HEK293 (cell line): ENCODE data around the gene VWA5B1.

Source experiments
- CTCF ChIA-PET: fragments of 350-600 bp; formaldehyde crosslinking; extraction: SDS; loops from one replicate; lab custom pipeline; 2021; ENCODE audit warnings: antibody characterized with exemption; lab: Yijun Ruan, JAX
- POLR2A ChIA-PET: fragments of 300-600 bp; formaldehyde crosslinking; extraction: SDS; loops from one replicate; lab custom pipeline; 2020; ENCODE audit warnings: antibody characterized with exemption, inconsistent platforms; lab: Yijun Ruan, JAX
- H3K27ac ChIP-seq: fragments of 200-500 bp; sonication (Bioruptor generic); 2 replicates; pipeline ENCODE4 v1.5.1; 2014; ENCODE audit warnings: low read depth, low read length, control low read depth, inconsistent platforms; ENCODE audit errors: extremely low read depth
- H3K36me3 ChIP-seq, 2 experiments: fragments of 200-500 bp in 1 of 2; sonication (Bioruptor generic) in 1 of 2; 1 replicate in 1 of 2; 2 replicates in 1 of 2; pipeline ENCODE4 v1.5.1; 2014 to 2017; ENCODE audit warnings: inconsistent platforms in 2 of 2, low read length in 2 of 2; ENCODE audit not compliant: control insufficient read depth in 2 of 2, insufficient read depth in 1 of 2
- H3K4me1 ChIP-seq: fragments of 200-500 bp; sonication (Bioruptor generic); 2 replicates; pipeline ENCODE4 v1.5.1; 2014; ENCODE audit warnings: mild to moderate bottlenecking, low read length, inconsistent platforms; ENCODE audit not compliant: control insufficient read depth, insufficient read depth
- H3K4me3 ChIP-seq: 2 replicates; pipeline ENCODE4 v1.5.1; 2011; ENCODE audit warnings: low read depth, mild to moderate bottlenecking, control low read depth, low read length, moderate library complexity
- H3K9me3 ChIP-seq: fragments of 200-500 bp; sonication (Bioruptor generic); 2 replicates; pipeline ENCODE4 v1.5.1; 2014; ENCODE audit warnings: low read depth, low read length, inconsistent platforms; ENCODE audit not compliant: control insufficient read depth, insufficient read depth
- BCL11A ChIP-seq: fragments of 450-650 bp; formaldehyde crosslinking; IDR thresholded peaks from 2 replicates; pipeline ENCODE4 v1.5.1; 2016; ENCODE audit warnings: low read depth, missing biosample characterization, missing genetic modification characterization
- GLIS2 ChIP-seq: fragments of 450-650 bp; formaldehyde crosslinking; IDR thresholded peaks from 2 replicates; pipeline ENCODE4 v1.5.1; 2016; ENCODE audit warnings: missing biosample characterization, missing genetic modification characterization
- KLF1 ChIP-seq: fragments of 450-650 bp; formaldehyde crosslinking; IDR thresholded peaks from 2 replicates; pipeline ENCODE4 v1.5.1; 2016; ENCODE audit warnings: missing biosample characterization, missing genetic modification characterization
- OVOL3 ChIP-seq: fragments of 450-650 bp; formaldehyde crosslinking; IDR thresholded peaks from 2 replicates; pipeline ENCODE4 v1.5.1; 2016; ENCODE audit warnings: missing biosample characterization, missing genetic modification characterization
- PATZ1 ChIP-seq: fragments of 450-650 bp; formaldehyde crosslinking; IDR thresholded peaks from 2 replicates; pipeline ENCODE4 v1.5.1; 2016; ENCODE audit warnings: missing biosample characterization, missing genetic modification characterization
- SP7 ChIP-seq: fragments of 450-650 bp; formaldehyde crosslinking; IDR thresholded peaks from 2 replicates; pipeline ENCODE4 v1.5.1; 2016; ENCODE audit warnings: missing biosample characterization, missing genetic modification characterization
- ZFHX2 ChIP-seq: fragments of 450-650 bp; formaldehyde crosslinking; conservative IDR thresholded peaks from 2 replicates; pipeline ENCODE4 v1.5.1; 2016; ENCODE audit warnings: missing biosample characterization, missing genetic modification characterization
- ZNF112 ChIP-seq: fragments of 450-650 bp; formaldehyde crosslinking; IDR thresholded peaks from 2 replicates; pipeline ENCODE4 v1.5.0; 2017; ENCODE audit warnings: missing biosample characterization, missing genetic modification characterization
- ZNF146 ChIP-seq: fragments of 450-650 bp; formaldehyde crosslinking; IDR thresholded peaks from 2 replicates; pipeline ENCODE4 v1.5.1; 2016; ENCODE audit warnings: missing biosample characterization, missing genetic modification characterization
- ZNF174 ChIP-seq: fragments of 450-650 bp; formaldehyde crosslinking; IDR thresholded peaks from 2 replicates; pipeline ENCODE4 v1.5.0; 2017; ENCODE audit warnings: missing biosample characterization, mild to moderate bottlenecking, missing genetic modification characterization
- ZNF26 ChIP-seq: fragments of 450-650 bp; formaldehyde crosslinking; IDR thresholded peaks from 2 replicates; pipeline ENCODE4 v1.5.1; 2016; ENCODE audit warnings: missing biosample characterization, missing genetic modification characterization
- ZNF394 ChIP-seq: fragments of 450-650 bp; formaldehyde crosslinking; IDR thresholded peaks from 2 replicates; pipeline ENCODE4 v1.5.1; 2016; ENCODE audit warnings: missing biosample characterization, missing genetic modification characterization, mild to moderate bottlenecking, moderate library complexity, borderline replicate concordance
- ZNF426 ChIP-seq: fragments of 450-650 bp; formaldehyde crosslinking; IDR thresholded peaks from 2 replicates; pipeline ENCODE4 v1.5.1; 2017; ENCODE audit warnings: missing biosample characterization, missing genetic modification characterization, mild to moderate bottlenecking, inconsistent platforms, moderate library complexity
- ZNF558 ChIP-seq: fragments of 450-650 bp; formaldehyde crosslinking; IDR thresholded peaks from 2 replicates; pipeline ENCODE4 v1.5.1; 2016; ENCODE audit warnings: missing biosample characterization, missing genetic modification characterization
- ZNF560 ChIP-seq: fragments of 450-650 bp; formaldehyde crosslinking; IDR thresholded peaks from 2 replicates; pipeline ENCODE4 v1.5.1; 2017; ENCODE audit warnings: missing biosample characterization, missing genetic modification characterization, borderline replicate concordance
- ZNF623 ChIP-seq: fragments of 450-650 bp; formaldehyde crosslinking; IDR thresholded peaks from 2 replicates; pipeline ENCODE4 v1.5.1; 2016; ENCODE audit warnings: missing biosample characterization, missing genetic modification characterization
- ZNF626 ChIP-seq: fragments of 450-650 bp; sonication (Bioruptor Pico); formaldehyde crosslinking; IDR thresholded peaks from 2 replicates; pipeline ENCODE4 v1.5.1; 2018; ENCODE audit warnings: missing biosample characterization, missing genetic modification characterization, inconsistent platforms
- ZNF777 ChIP-seq: fragments of 450-650 bp; formaldehyde crosslinking; IDR thresholded peaks from 2 replicates; pipeline ENCODE4 v1.5.1; 2017; ENCODE audit warnings: missing biosample characterization, missing genetic modification characterization, borderline replicate concordance
- ZNF792 ChIP-seq: fragments of 450-650 bp; formaldehyde crosslinking; IDR thresholded peaks from 2 replicates; pipeline ENCODE4 v1.5.1; 2016; ENCODE audit warnings: missing biosample characterization, missing genetic modification characterization
- TF ChIP-seq, protein P1 (sequence below): fragments of 450-650 bp; formaldehyde crosslinking; conservative IDR thresholded peaks from 2 replicates; pipeline ENCODE4 v1.5.1; 2016; ENCODE audit warnings: low read depth, missing biosample characterization, missing genetic modification characterization
- TF ChIP-seq, protein P2 (sequence below): sonication (generic); formaldehyde crosslinking; IDR thresholded peaks from 2 replicates; pipeline ENCODE4 v1.8.1; 2022; ENCODE audit warnings: mild to moderate bottlenecking, moderate library complexity, missing genetic modification reagents
- TF ChIP-seq, protein P3 (sequence below): fragments of 450-650 bp; IDR thresholded peaks from 2 replicates; pipeline ENCODE4 v1.5.1; 2018; ENCODE audit warnings: missing biosample characterization, missing genetic modification characterization

The VWA5B1 gene

DNA sequence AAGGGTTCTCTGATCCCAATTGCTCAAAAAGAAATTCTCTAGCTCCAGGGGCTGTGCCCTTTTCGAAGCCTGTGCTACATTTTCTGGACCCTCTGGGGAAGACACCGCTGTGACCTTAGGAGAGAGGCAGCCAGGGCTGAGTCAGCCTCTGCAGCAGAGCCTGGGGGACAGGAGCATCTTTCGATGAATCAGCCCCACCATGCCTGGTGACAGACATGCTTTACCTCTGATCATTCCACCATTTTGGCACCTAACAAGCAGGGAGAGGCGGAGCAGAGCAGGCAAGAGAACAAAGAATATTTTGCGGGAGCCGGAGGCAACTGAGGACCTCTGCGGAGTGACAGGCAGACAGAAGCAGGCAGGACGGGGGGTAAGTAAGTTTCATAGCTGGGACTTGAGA is 84.9 kb downstream of the VWA5B1 start:
- Histone ChIP-seq H3K9me3 (no peaks in the 10 kb centered on the region), H3K36me3 (no peaks in the 10 kb centered on the region), H3K4me3 (no peak overlapping the region), H3K27ac (no peak overlapping the region), H3K4me1 (no peaks in the 10 kb centered on the region)
- POLR2A ChIA-PET = no interaction called here
- TF ChIP-seq ZNF623 = no peak
- TF ChIP-seq ZNF394 (tag by site-specific recombination) = no peak
- TF ChIP-seq OVOL3 = no peak
- TF ChIP-seq, protein P1, sequence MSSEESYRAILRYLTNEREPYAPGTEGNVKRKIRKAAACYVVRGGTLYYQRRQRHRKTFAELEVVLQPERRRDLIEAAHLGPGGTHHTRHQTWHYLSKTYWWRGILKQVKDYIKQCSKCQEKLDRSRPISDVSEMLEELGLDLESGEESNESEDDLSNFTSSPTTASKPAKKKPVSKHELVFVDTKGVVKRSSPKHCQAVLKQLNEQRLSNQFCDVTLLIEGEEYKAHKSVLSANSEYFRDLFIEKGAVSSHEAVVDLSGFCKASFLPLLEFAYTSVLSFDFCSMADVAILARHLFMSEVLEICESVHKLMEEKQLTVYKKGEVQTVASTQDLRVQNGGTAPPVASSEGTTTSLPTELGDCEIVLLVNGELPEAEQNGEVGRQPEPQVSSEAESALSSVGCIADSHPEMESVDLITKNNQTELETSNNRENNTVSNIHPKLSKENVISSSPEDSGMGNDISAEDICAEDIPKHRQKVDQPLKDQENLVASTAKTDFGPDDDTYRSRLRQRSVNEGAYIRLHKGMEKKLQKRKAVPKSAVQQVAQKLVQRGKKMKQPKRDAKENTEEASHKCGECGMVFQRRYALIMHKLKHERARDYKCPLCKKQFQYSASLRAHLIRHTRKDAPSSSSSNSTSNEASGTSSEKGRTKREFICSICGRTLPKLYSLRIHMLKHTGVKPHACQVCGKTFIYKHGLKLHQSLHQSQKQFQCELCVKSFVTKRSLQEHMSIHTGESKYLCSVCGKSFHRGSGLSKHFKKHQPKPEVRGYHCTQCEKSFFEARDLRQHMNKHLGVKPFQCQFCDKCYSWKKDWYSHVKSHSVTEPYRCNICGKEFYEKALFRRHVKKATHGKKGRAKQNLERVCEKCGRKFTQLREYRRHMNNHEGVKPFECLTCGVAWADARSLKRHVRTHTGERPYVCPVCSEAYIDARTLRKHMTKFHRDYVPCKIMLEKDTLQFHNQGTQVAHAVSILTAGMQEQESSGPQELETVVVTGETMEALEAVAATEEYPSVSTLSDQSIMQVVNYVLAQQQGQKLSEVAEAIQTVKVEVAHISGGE (tag by site-specific recombination) = no peak
- no peak for TF ChIP-seq ZNF792 (tag by site-specific recombination)
- TF ChIP-seq, protein P2, sequence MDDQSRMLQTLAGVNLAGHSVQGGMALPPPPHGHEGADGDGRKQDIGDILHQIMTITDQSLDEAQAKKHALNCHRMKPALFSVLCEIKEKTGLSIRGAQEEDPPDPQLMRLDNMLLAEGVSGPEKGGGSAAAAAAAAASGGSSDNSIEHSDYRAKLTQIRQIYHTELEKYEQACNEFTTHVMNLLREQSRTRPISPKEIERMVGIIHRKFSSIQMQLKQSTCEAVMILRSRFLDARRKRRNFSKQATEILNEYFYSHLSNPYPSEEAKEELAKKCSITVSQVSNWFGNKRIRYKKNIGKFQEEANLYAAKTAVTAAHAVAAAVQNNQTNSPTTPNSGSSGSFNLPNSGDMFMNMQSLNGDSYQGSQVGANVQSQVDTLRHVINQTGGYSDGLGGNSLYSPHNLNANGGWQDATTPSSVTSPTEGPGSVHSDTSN (CRISPR knock-in tag) = no peak
- CTCF ChIA-PET = interaction anchor here (0.6 to 3.4 kb wide), 6 partner anchors 11 to 118 kb away, joined by 3 to 17 read pairs (median 4); no protein-coding TSS in a partner anchor

DNA sequence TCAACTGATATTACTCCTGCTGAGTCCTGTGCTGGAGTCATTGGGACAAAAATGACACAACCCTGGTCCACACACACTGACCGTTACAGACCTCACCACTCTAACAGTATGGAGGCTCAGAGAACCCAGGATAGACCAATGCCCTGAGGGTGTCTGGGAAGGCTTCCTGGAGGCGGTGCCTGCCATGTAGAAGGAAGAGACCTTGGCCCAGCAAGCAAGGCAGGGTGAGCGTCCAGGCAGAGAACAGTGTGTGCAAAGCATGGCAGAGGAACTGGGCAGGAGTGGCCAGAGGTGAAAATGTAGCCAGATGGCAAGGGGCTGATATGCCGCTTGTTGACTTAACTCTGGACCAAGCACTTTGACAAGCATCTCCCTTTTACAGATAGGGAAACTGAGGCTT is 85.5 kb downstream of the VWA5B1 start:
- TF ChIP-seq BCL11A = no peak
- TF ChIP-seq ZNF26 = no peak
- no peak for TF ChIP-seq ZNF626 (tag by site-specific recombination)
- TF ChIP-seq ZFHX2 (tag by site-specific recombination) = no peak
- TF ChIP-seq KLF1 = no peak
- no peak for TF ChIP-seq ZNF558 (tag by site-specific recombination)
- TF ChIP-seq ZNF777 (tag by site-specific recombination) = no peak
- no peak for TF ChIP-seq ZNF174 (tag by site-specific recombination)
- TF ChIP-seq, protein P3, sequence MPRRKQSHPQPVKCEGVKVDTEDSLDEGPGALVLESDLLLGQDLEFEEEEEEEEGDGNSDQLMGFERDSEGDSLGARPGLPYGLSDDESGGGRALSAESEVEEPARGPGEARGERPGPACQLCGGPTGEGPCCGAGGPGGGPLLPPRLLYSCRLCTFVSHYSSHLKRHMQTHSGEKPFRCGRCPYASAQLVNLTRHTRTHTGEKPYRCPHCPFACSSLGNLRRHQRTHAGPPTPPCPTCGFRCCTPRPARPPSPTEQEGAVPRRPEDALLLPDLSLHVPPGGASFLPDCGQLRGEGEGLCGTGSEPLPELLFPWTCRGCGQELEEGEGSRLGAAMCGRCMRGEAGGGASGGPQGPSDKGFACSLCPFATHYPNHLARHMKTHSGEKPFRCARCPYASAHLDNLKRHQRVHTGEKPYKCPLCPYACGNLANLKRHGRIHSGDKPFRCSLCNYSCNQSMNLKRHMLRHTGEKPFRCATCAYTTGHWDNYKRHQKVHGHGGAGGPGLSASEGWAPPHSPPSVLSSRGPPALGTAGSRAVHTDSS (tag by site-specific recombination) = no peak
- TF ChIP-seq ZNF426 (tag by site-specific recombination) = no peak
- no peak for TF ChIP-seq ZNF146 (tag by site-specific recombination)
- TF ChIP-seq ZNF560 (tag by site-specific recombination) = no peak
- TF ChIP-seq PATZ1 (tag by site-specific recombination) = no peak
- TF ChIP-seq GLIS2 (tag by site-specific recombination) = no peak
- TF ChIP-seq ZNF112 = no peak
- no peak for TF ChIP-seq SP7 (tag by site-specific recombination)
- ChIA-PET CTCF (interaction anchor here (0.6 to 7.0 kb wide), 8 partner anchors 12 to 417 kb away, joined by 3 to 50 read pairs (median 3); no protein-coding TSS in a partner anchor), POLR2A (no interaction called here)
- Histone ChIP-seq H3K9me3 (no peaks in the 10 kb centered on the region), H3K36me3 (no peaks in the 10 kb centered on the region), H3K4me3 (no peak overlapping the region), H3K4me1 (no peaks in the 10 kb centered on the region), H3K27ac (no peak overlapping the region)
